ENCODE data around the gene IL25. TPM values are rescaled to one million over a fixed set of nuclear protein-coding genes. Genes with fewer than 3 reads are reported as not detected.

The IL25 gene
- polyA plus RNA-seq, 1 of the 3 experiments (the other 2 are of a cell fraction) = not detected

DNA sequence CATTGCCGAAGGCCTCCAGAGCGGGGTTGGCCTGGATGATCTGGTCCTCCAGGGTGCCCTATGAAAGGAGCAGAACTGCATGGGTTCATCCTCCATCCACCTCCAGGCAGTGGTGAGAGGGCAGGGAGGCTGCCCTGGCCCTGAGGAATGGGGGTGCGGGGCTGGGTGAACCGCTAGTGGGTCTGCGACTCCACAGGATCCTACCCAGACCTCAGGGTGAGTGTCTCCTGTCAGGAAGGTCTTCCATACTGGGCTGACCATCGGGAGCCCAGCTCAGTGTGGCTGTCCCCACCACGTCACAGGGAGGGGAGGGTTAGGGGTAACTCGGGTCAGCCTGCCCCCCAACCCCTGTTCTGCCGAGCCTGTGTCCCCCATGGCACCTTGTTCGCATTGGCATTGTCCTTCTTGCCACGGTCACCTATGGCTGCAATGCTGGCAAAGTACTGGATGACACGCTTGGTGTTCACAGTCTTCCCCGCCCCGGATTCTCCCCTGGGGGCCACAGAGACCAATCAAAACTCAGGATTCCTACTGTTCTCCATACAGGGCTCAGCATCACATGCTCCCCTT lies 31.8 kb downstream of the IL25 start (continued):
- TF ChIP-seq, protein P1, sequence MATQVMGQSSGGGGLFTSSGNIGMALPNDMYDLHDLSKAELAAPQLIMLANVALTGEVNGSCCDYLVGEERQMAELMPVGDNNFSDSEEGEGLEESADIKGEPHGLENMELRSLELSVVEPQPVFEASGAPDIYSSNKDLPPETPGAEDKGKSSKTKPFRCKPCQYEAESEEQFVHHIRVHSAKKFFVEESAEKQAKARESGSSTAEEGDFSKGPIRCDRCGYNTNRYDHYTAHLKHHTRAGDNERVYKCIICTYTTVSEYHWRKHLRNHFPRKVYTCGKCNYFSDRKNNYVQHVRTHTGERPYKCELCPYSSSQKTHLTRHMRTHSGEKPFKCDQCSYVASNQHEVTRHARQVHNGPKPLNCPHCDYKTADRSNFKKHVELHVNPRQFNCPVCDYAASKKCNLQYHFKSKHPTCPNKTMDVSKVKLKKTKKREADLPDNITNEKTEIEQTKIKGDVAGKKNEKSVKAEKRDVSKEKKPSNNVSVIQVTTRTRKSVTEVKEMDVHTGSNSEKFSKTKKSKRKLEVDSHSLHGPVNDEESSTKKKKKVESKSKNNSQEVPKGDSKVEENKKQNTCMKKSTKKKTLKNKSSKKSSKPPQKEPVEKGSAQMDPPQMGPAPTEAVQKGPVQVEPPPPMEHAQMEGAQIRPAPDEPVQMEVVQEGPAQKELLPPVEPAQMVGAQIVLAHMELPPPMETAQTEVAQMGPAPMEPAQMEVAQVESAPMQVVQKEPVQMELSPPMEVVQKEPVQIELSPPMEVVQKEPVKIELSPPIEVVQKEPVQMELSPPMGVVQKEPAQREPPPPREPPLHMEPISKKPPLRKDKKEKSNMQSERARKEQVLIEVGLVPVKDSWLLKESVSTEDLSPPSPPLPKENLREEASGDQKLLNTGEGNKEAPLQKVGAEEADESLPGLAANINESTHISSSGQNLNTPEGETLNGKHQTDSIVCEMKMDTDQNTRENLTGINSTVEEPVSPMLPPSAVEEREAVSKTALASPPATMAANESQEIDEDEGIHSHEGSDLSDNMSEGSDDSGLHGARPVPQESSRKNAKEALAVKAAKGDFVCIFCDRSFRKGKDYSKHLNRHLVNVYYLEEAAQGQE (IDR thresholded peaks at IDR 0.05; ENCODE audit: low read depth, low read length) = no peak
- no peak for TF ChIP-seq POLR2AphosphoS5 (IDR thresholded peaks at IDR 0.05; ENCODE audit: low read depth, low read length)
- TF ChIP-seq NRF1 (IDR thresholded peaks at IDR 0.05; ENCODE audit: low read depth, low read length) = no peak
- TF ChIP-seq, protein P2, sequence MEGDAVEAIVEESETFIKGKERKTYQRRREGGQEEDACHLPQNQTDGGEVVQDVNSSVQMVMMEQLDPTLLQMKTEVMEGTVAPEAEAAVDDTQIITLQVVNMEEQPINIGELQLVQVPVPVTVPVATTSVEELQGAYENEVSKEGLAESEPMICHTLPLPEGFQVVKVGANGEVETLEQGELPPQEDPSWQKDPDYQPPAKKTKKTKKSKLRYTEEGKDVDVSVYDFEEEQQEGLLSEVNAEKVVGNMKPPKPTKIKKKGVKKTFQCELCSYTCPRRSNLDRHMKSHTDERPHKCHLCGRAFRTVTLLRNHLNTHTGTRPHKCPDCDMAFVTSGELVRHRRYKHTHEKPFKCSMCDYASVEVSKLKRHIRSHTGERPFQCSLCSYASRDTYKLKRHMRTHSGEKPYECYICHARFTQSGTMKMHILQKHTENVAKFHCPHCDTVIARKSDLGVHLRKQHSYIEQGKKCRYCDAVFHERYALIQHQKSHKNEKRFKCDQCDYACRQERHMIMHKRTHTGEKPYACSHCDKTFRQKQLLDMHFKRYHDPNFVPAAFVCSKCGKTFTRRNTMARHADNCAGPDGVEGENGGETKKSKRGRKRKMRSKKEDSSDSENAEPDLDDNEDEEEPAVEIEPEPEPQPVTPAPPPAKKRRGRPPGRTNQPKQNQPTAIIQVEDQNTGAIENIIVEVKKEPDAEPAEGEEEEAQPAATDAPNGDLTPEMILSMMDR (IDR thresholded peaks at IDR 0.05) = no peak
- no peak for TF ChIP-seq RCOR1 (IDR thresholded peaks at IDR 0.05; ENCODE audit: low read length)
- TF ChIP-seq FOXM1 (IDR thresholded peaks at IDR 0.05; ENCODE audit: low read depth) = no peak
- TF ChIP-seq, protein P3, sequence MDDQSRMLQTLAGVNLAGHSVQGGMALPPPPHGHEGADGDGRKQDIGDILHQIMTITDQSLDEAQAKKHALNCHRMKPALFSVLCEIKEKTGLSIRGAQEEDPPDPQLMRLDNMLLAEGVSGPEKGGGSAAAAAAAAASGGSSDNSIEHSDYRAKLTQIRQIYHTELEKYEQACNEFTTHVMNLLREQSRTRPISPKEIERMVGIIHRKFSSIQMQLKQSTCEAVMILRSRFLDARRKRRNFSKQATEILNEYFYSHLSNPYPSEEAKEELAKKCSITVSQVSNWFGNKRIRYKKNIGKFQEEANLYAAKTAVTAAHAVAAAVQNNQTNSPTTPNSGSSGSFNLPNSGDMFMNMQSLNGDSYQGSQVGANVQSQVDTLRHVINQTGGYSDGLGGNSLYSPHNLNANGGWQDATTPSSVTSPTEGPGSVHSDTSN (IDR thresholded peaks at IDR 0.05) = no peak

DNA sequence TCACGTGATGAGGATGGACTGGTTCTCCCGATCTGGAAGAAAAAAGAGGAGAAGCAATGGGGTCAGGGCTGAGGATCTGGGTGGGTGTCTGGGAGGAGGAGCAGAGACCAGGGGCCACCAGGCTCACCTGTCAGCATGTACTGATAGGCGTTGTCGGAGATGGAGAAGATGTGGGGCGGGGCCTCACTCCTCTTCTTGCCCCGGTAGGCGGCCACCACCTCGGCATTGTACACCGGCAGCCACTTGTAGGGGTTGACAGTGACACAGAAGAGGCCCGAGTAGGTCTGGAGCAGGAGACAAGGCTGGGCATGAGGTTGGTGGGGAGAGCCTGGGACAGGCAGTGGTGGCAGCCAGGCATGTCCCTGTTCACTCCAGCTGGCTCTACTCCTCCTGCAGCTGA lies 32.5 kb downstream of the IL25 start:
- no peak overlapping the region for H3K4me2 ChIP-seq
- no peak overlapping the region for H2AFZ ChIP-seq (ENCODE audit: low read depth)
- POLR2A ChIA-PET = interaction anchor here (0.6 kb wide), 1 partner anchor 19 kb away, joined by 3 read pairs; no protein-coding TSS in a partner anchor
- CTCF ChIA-PET = interaction anchor here (2.9 kb wide), 1 partner anchor 25 kb away, joined by 8 read pairs; no protein-coding TSS in a partner anchor
- 19% methylated on average over 10 of the region's 10 CpGs for WGBS (ENCODE audit: low lambda C conversion rate)
- H3K36me3 ChIP-seq (replicated peaks in 1 of 2; ENCODE audit: control insufficient read depth in 1 of 2, insufficient read depth in 2 of 2, low read length in 1 of 2) = no peaks in the 10 kb centered on the region
- peaks cover 0 to 8% of the 10 kb centered on the region in 2 experiments; a peak in 1 of 4 replicates for H3K4me1 ChIP-seq (ENCODE audit: control insufficient read depth in 1 of 2, insufficient read depth in 2 of 2, low read depth in 1 of 2, low read length in 1 of 2)
- no peaks in the 10 kb centered on the region for H3K9me3 ChIP-seq
- no peak overlapping the region for H3K27ac ChIP-seq (ENCODE audit: low read depth in 2 of 2, low read length in 1 of 2)
- no peaks in the 10 kb centered on the region for H4K20me1 ChIP-seq (ENCODE audit: insufficient read depth)
- H3K27me3 ChIP-seq (ENCODE audit: insufficient read depth) = peaks cover 35% of the 10 kb centered on the region
- DNase-seq = no peak
- H3K9me2 ChIP-seq = no peaks in the 10 kb centered on the region
- H3K79me2 ChIP-seq (ENCODE audit: insufficient read depth) = no peaks in the 10 kb centered on the region
- no peak overlapping the region for H3K4me3 ChIP-seq (ENCODE audit: low read depth in 2 of 2, low read length in 1 of 2)
- H3K9ac ChIP-seq = no peak overlapping the region
- no peaks in the 10 kb centered on the region for H3F3A ChIP-seq (replicated peaks; ENCODE audit: insufficient read depth)
- TF ChIP-seq CHD2 (IDR thresholded peaks at IDR 0.05; ENCODE audit: low read length, partially characterized antibody) (no peak), FOXJ3 (CRISPR knock-in tag; IDR thresholded peaks at IDR 0.05) (no peak), FOXM1 (IDR thresholded peaks at IDR 0.05; ENCODE audit: low read depth) (no peak), GABPA (IDR thresholded peaks at IDR 0.05; ENCODE audit: low read depth) (no peak), ELF1 (IDR thresholded peaks at IDR 0.05) (no peak), TCF12 (IDR thresholded peaks at IDR 0.05) (no peak), EP300 (IDR thresholded peaks at IDR 0.05; ENCODE audit: borderline replicate concordance in 1 of 2, low read depth in 1 of 2, low read length in 1 of 2) (no peak), YY1 (IDR thresholded peaks at IDR 0.05; ENCODE audit: low read depth) (no peak), NFIC (IDR thresholded peaks at IDR 0.05; ENCODE audit: borderline replicate concordance) (no peak), FOSL2 (IDR thresholded peaks at IDR 0.05; ENCODE audit: borderline replicate concordance, low read depth) (no peak), RAD21 (IDR thresholded peaks at IDR 0.05; ENCODE audit: low read length) (no peak)
- TF ChIP-seq, protein P3 (IDR thresholded peaks at IDR 0.05) = no peak
- TF ChIP-seq, protein P4, sequence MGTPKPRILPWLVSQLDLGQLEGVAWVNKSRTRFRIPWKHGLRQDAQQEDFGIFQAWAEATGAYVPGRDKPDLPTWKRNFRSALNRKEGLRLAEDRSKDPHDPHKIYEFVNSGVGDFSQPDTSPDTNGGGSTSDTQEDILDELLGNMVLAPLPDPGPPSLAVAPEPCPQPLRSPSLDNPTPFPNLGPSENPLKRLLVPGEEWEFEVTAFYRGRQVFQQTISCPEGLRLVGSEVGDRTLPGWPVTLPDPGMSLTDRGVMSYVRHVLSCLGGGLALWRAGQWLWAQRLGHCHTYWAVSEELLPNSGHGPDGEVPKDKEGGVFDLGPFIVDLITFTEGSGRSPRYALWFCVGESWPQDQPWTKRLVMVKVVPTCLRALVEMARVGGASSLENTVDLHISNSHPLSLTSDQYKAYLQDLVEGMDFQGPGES (IDR thresholded peaks at IDR 0.05; ENCODE audit: low read depth, low read length) = no peak
- TF ChIP-seq, protein P1 (IDR thresholded peaks at IDR 0.05; ENCODE audit: low read depth, low read length) = no peak
